HG03565 (cell line): Measurements from ENCODE around the gene TUBA4B.
"Not testable (repeated sequence)": the region's sequence is repeated elsewhere in the genome, so short reads cannot be mapped to it uniquely, and the experiment has no call there.

Experiments used
- ATAC-seq: cut with Tn5 transposase; IDR thresholded peaks from one replicate; pipeline ENCODE4 v1.9.1; 2021; ENCODE audit warnings: mild to moderate bottlenecking, moderate library complexity; ENCODE audit not compliant: unreplicated experiment

TUBA4B gene

DNA sequence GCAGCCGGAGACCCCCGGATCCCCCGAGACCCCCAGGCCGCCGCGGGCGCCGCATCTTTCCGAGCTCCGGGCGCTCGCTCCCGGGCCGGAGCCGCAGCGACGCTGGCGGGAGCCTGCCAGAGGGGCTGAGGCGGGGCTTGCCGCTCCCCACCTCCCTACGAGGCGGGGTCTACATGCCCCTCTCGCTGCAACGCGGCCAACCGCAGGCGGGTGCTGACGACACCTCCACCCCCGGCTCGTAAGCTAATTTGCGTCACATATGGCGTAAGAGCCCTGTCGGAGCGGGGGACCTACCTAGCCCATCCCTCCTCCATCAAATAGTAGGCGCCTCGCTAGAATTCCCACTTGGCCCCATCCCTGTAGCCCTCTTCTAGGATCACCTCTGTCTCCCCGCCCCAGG lies 56.2 kb downstream of the TUBA4B start, which contains the start of gene PTPRN:
PTPRN (minus strand) TSS at position 124 of the 400 bp plus-strand sequence; CDS start at position 55, 69 bp downstream.
- no peak for ATAC-seq

DNA sequence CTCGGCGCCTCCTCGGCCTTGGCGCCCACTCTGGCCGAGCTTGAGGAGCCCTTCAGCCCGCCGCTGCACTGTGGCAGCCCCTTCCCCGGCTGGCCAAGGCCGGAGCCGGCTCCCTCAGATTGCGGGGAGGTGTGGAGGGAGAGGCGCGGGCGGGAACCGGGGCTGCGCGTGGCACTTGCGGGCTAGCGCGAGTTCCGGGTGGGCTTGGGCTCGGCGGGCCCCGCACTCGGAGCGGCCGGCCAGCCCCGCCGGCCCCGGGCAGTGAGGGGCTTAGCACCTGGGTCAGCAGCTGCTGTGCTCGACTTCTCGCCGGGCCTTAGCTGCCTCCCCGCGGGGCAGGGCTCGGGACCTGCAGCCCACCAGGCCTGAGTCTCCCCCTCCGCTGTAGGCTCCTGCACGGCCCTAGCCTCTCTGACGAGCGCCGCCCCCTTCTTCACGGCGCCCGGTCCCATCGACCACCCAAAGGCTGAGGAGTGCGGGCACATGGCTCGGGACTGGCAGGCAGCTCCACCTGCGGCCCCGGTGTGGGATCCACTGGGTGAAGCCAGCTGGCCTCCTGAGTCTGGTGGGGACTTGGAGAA lies 59.7 kb downstream of the TUBA4B start:
- ATAC-seq: not testable (repeated sequence)

DNA sequence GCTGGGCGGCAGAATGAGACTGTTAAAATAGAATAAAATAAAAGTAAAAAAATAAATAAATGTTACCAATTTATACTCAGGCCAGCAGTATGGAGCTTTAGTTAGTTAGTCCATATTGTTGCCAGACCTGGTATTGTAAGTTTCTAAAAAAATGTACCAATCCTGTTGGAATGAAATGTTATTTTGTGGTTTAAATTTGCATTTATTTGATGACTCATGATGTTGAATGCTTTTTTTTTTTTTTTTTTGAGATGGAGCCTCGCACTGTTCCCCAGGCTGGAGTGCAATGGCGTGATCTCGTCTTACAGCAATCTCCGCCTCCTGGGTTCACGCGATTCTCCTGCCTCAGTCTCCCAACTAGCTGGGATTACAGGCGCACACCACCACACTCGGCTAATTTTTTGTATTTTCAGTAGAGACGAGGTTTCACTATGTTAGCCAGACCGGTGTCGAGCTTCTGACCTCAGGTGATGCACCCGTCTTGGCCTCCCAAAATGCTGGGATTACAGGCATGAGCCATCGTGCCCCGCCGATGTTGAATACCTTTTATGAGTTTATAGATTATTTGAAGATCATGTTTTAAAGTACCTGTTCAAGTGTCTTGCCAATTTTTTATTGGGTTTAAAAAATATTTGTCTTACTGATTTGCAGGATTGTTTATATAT lies 61.9 kb downstream of the TUBA4B start:
- ATAC-seq: no peak
